ENCODE results near the gene HEG1. TPM values are rescaled to one million over a fixed set of nuclear protein-coding genes. Genes with fewer than 3 reads are reported as not detected.

Gene HEG1
- total RNA-seq, 1 experiment from 2014 or later, result 8.6 TPM

- H3K27me3 Mint-ChIP-seq (ENCODE audit: insufficient read depth, unreplicated experiment), result no peaks in the 10 kb centered on the region
- intact Hi-C loops (cut with micrococcal nuclease), result no loop called here
- H3K36me3 Mint-ChIP-seq (ENCODE audit: insufficient read depth, unreplicated experiment), result no peaks in the 10 kb centered on the region
- H3K4me3 Mint-ChIP-seq (ENCODE audit: unreplicated experiment), result no peak overlapping the region
- ChIA-PET CTCF (interaction anchor here (0.6 to 1.9 kb wide), 9 partner anchors 9 to 647 kb away, joined by 3 to 7 read pairs (median 5); no protein-coding TSS in a partner anchor), POLR2A (interaction anchor here (0.6 kb wide), 1 partner anchor 94 kb away, joined by 3 read pairs; no protein-coding TSS in a partner anchor)
- H3K9me3 Mint-ChIP-seq (ENCODE audit: unreplicated experiment), result no peaks in the 10 kb centered on the region
- BruUV-seq (replicated peaks), result no TSS peak
- no peak for TF ChIP-seq CTCF (IDR thresholded peaks at IDR 0.05; ENCODE audit: unreplicated experiment)
- no peak overlapping the region for H3K27ac Mint-ChIP-seq (ENCODE audit: low read depth, unreplicated experiment)
- H3K4me1 Mint-ChIP-seq (ENCODE audit: insufficient read depth, unreplicated experiment), result no peaks in the 10 kb centered on the region
- no peak for DNase-seq (ENCODE audit: unreplicated experiment)
Observed at GRCh38 chr3:124935794-124936542, 119.8 kb downstream of the HEG1 start.

GRCh38 chr3:124935264-124935663, 120.5 kb downstream of the HEG1 start:
- Mint-ChIP-seq H3K9me3 (ENCODE audit: unreplicated experiment) (no peaks in the 10 kb centered on the region), H3K4me3 (ENCODE audit: unreplicated experiment) (no peak overlapping the region), H3K27ac (ENCODE audit: low read depth, unreplicated experiment) (no peak overlapping the region), H3K36me3 (ENCODE audit: insufficient read depth, unreplicated experiment) (no peaks in the 10 kb centered on the region), H3K27me3 (ENCODE audit: insufficient read depth, unreplicated experiment) (no peaks in the 10 kb centered on the region), H3K4me1 (ENCODE audit: insufficient read depth, unreplicated experiment) (no peaks in the 10 kb centered on the region)
- POLR2A ChIA-PET, result interaction anchor here (1.2 kb wide), 1 partner anchor 8 kb away, joined by 3 read pairs; no protein-coding TSS in a partner anchor
- CTCF ChIA-PET, result interaction anchor here (0.6 to 1.8 kb wide), 6 partner anchors 8 to 648 kb away, joined by 3 to 6 read pairs (median 4); no protein-coding TSS in a partner anchor
- TF ChIP-seq CTCF (IDR thresholded peaks at IDR 0.05; ENCODE audit: unreplicated experiment), result no peak
- DNase-seq (ENCODE audit: unreplicated experiment), result no peak
- intact Hi-C loops (cut with micrococcal nuclease), result no loop called here
- BruUV-seq (replicated peaks), result no TSS peak

GRCh38 chr3:124934577-124934976, 121.2 kb downstream of the HEG1 start, which contains the start of gene MUC13:
Gene MUC13, minus strand, starts transcription at chr3:124934751. Its CDS starts 39 bp downstream, at chr3:124934712.
- intact Hi-C loops (cut with micrococcal nuclease), result no loop called here
- Mint-ChIP-seq H3K27me3 (ENCODE audit: insufficient read depth, unreplicated experiment) (no peaks in the 10 kb centered on the region), H3K36me3 (ENCODE audit: insufficient read depth, unreplicated experiment) (no peaks in the 10 kb centered on the region), H3K27ac (ENCODE audit: low read depth, unreplicated experiment) (no peak within 1 kb of the TSS), H3K9me3 (ENCODE audit: unreplicated experiment) (no peaks in the 10 kb centered on the region), H3K4me1 (ENCODE audit: insufficient read depth, unreplicated experiment) (no peaks in the 10 kb centered on the region), H3K4me3 (ENCODE audit: unreplicated experiment) (no peak within 1 kb of the TSS)
- no TSS peak for BruUV-seq (replicated peaks)
- no peak for DNase-seq (ENCODE audit: unreplicated experiment)
- no peak for TF ChIP-seq CTCF (IDR thresholded peaks at IDR 0.05; ENCODE audit: unreplicated experiment)
- POLR2A ChIA-PET, result interaction anchor here (0.6 to 1.2 kb wide), 2 partner anchors 8 to 42 kb away, joined by 3 read pairs; no protein-coding TSS in a partner anchor
- CTCF ChIA-PET, result interaction anchor here (0.5 to 1.8 kb wide), 7 partner anchors 10 to 869 kb away, joined by 3 to 5 read pairs (median 4); no protein-coding TSS in a partner anchor

All from MCF 10A (cell line).